HG02798 (cell line): ENCODE results near the gene ODF2.

Experiments
- ATAC-seq: cut with Tn5 transposase; IDR thresholded peaks from one replicate; pipeline ENCODE4 v1.9.1; 2021; ENCODE audit warnings: mild to moderate bottlenecking; ENCODE audit not compliant: unreplicated experiment, poor library complexity

ODF2 gene

GRCh38 chr9:128521956-128522355, 66.2 kb downstream of the ODF2 start:
- ATAC-seq, result no peak

GRCh38 chr9:128523199-128523925, 67.6 kb downstream of the ODF2 start:
- no peak for ATAC-seq

GRCh38 chr9:128526720-128527119, 70.9 kb downstream of the ODF2 start:
- no peak for ATAC-seq

- ATAC-seq, result no peak
Measured at GRCh38 chr9:128528445-128529160, 72.8 kb downstream of the ODF2 start.

- no peak for ATAC-seq
Measured at GRCh38 chr9:128529191-128529590, 73.4 kb downstream of the ODF2 start.

GRCh38 chr9:128532581-128532980, 76.8 kb downstream of the ODF2 start:
- ATAC-seq, result no peak

- no peak for ATAC-seq
Measured at GRCh38 chr9:128540634-128541360, 85.0 kb downstream of the ODF2 start.

- no peak for ATAC-seq
Measured at GRCh38 chr9:128546504-128546903, 90.7 kb downstream of the ODF2 start.

GRCh38 chr9:128548876-128549275, 93.1 kb downstream of the ODF2 start:
- no peak for ATAC-seq

- no peak for ATAC-seq
Measured at GRCh38 chr9:128550226-128550625, 94.4 kb downstream of the ODF2 start.
